IMR-90 (cell line): ENCODE results near the gene TEP1.

ENCODE experiments used
- CTCF ChIP-seq: conservative IDR thresholded peaks from 2 replicates; pipeline ENCODE4 v1.5.1; 2012; ENCODE audit warnings: mild to moderate bottlenecking, low read depth, low read length, improper control_type of control experiment
- ELK1 ChIP-seq: fragments of 150-350 bp; IDR thresholded peaks from 2 replicates; pipeline ENCODE4 v1.6.1; 2016; ENCODE audit warnings: low read depth, mild to moderate bottlenecking, low read length, moderate library complexity, borderline replicate concordance
- MAZ ChIP-seq: IDR thresholded peaks from 2 replicates; pipeline ENCODE4 v1.6.1; 2012; ENCODE audit warnings: low read depth, mild to moderate bottlenecking, low read length, improper control_type of control experiment, moderate library complexity, borderline replicate concordance
- MXI1 ChIP-seq: IDR thresholded peaks from 2 replicates; pipeline ENCODE4 v1.6.1; 2012; ENCODE audit warnings: low read depth, mild to moderate bottlenecking, low read length, moderate library complexity, borderline replicate concordance
- POLR2A ChIP-seq: IDR thresholded peaks from 2 replicates; pipeline ENCODE4 v1.6.1; 2012; ENCODE audit warnings: mild to moderate bottlenecking, low read depth, low read length
- RCOR1 ChIP-seq: IDR thresholded peaks from 2 replicates; pipeline ENCODE4 v1.6.1; 2012; ENCODE audit warnings: mild to moderate bottlenecking, low read length, improper control_type of control experiment; ENCODE audit not compliant: insufficient replicate concordance
- RFX5 ChIP-seq: IDR thresholded peaks from 2 replicates; pipeline ENCODE4 v1.8.0; 2012; ENCODE audit warnings: low read depth, mild to moderate bottlenecking, low read length, moderate library complexity
- SMC3 ChIP-seq: fragments of 150-350 bp; IDR thresholded peaks from 2 replicates; pipeline ENCODE4 v1.6.1; 2016; ENCODE audit warnings: low read depth, mild to moderate bottlenecking, antibody characterized with exemption, low read length, moderate library complexity
- USF2 ChIP-seq: fragments of 150-350 bp; IDR thresholded peaks from 2 replicates; pipeline ENCODE4 v1.6.1; 2017; ENCODE audit warnings: mild to moderate bottlenecking, antibody characterized with exemption, low read length, low read depth

- TF ChIP-seq CTCF (no peak), USF2 (no peak), RFX5 (no peak), MXI1 (no peak), ELK1 (no peak), POLR2A (no peak), SMC3 (no peak), RCOR1 (no peak), MAZ (no peak)
These were observed 65.6 kb downstream of the TEP1 start for GRCh38 chr14:20347747-20348146.
